ENCODE data around the gene UTP20. TPM values are rescaled to one million over a fixed set of nuclear protein-coding genes. Genes with fewer than 3 reads are reported as not detected.

Gene UTP20
- total RNA-seq, 1 experiment from 2014 or later = 23.7 TPM

- CTCF ChIA-PET = no interaction called here
Observed at GRCh38 chr12:101257357-101257756, 22.5 kb upstream of the UTP20 start.

GRCh38 chr12:101267111-101267510, 12.8 kb upstream of the UTP20 start:
- Mint-ChIP-seq H3K9me3 (ENCODE audit: unreplicated experiment) (peaks cover 10% of the 10 kb centered on the region), H3K27me3 (ENCODE audit: insufficient read depth, unreplicated experiment) (peaks cover 9% of the 10 kb centered on the region), H3K36me3 (ENCODE audit: insufficient read depth, unreplicated experiment) (no peaks in the 10 kb centered on the region), H3K4me3 (ENCODE audit: unreplicated experiment) (no peak overlapping the region), H3K4me1 (ENCODE audit: low read depth, unreplicated experiment) (no peaks in the 10 kb centered on the region), H3K27ac (ENCODE audit: unreplicated experiment) (no peak overlapping the region)
- ChIA-PET POLR2A (no interaction called here), CTCF (no interaction called here)
- Histone ChIP-seq H3K36me3 (ENCODE audit: control insufficient read depth, insufficient read depth, low read length) (no peaks in the 10 kb centered on the region), H3K4me1 (no peaks in the 10 kb centered on the region), H3K4me3 (ENCODE audit: low read depth, low read length) (no peak overlapping the region), H3K27me3 (replicated peaks; ENCODE audit: control insufficient read depth, insufficient read depth, low read length) (no peaks in the 10 kb centered on the region), H3K9me3 (no peaks in the 10 kb centered on the region)
- intact Hi-C loops (cut with micrococcal nuclease; ENCODE audit: unreplicated experiment) = no loop called here
- no peak for DNase-seq
- no peak for TF ChIP-seq CTCF (IDR thresholded peaks at IDR 0.05; ENCODE audit: insufficient read depth in 1 of 2, low read depth in 1 of 2, low read length in 1 of 2, severe bottlenecking in 1 of 2, unreplicated experiment in 1 of 2)
- no TSS peak for BruUV-seq (replicated peaks)

More at GRCh38 chr12:101257357-101257756, 22.5 kb upstream of the UTP20 start:
- H3K9me3 Mint-ChIP-seq (ENCODE audit: unreplicated experiment) = peaks cover 13% of the 10 kb centered on the region
- no peak overlapping the region for H3K4me3 ChIP-seq (ENCODE audit: low read depth, low read length)
- no TSS peak for BruUV-seq (replicated peaks)
- H3K27me3 Mint-ChIP-seq (ENCODE audit: insufficient read depth, unreplicated experiment) = peaks cover 7% of the 10 kb centered on the region
- H3K4me3 Mint-ChIP-seq (ENCODE audit: unreplicated experiment) = no peak overlapping the region
- no peaks in the 10 kb centered on the region for H3K4me1 ChIP-seq
- H3K4me1 Mint-ChIP-seq (ENCODE audit: low read depth, unreplicated experiment) = no peaks in the 10 kb centered on the region
- no peaks in the 10 kb centered on the region for H3K27me3 ChIP-seq (replicated peaks; ENCODE audit: control insufficient read depth, insufficient read depth, low read length)
- no peak for DNase-seq
- intact Hi-C loops (cut with micrococcal nuclease; ENCODE audit: unreplicated experiment) = no loop called here
- no peaks in the 10 kb centered on the region for H3K36me3 ChIP-seq (ENCODE audit: control insufficient read depth, insufficient read depth, low read length)
- H3K9me3 ChIP-seq = no peaks in the 10 kb centered on the region
- POLR2A ChIA-PET = no interaction called here
- no peaks in the 10 kb centered on the region for H3K36me3 Mint-ChIP-seq (ENCODE audit: insufficient read depth, unreplicated experiment)
- no peak for TF ChIP-seq CTCF (IDR thresholded peaks at IDR 0.05; ENCODE audit: insufficient read depth in 1 of 2, low read depth in 1 of 2, low read length in 1 of 2, severe bottlenecking in 1 of 2, unreplicated experiment in 1 of 2)
- H3K27ac Mint-ChIP-seq (ENCODE audit: unreplicated experiment) = no peak overlapping the region

- Mint-ChIP-seq H3K4me3 (ENCODE audit: unreplicated experiment) (no peak overlapping the region), H3K27me3 (ENCODE audit: insufficient read depth, unreplicated experiment) (peaks cover 14% of the 10 kb centered on the region), H3K27ac (ENCODE audit: unreplicated experiment) (no peak overlapping the region), H3K4me1 (ENCODE audit: low read depth, unreplicated experiment) (no peaks in the 10 kb centered on the region), H3K36me3 (ENCODE audit: insufficient read depth, unreplicated experiment) (peaks cover 5% of the 10 kb centered on the region), H3K9me3 (ENCODE audit: unreplicated experiment) (no peaks in the 10 kb centered on the region)
- Histone ChIP-seq H3K36me3 (ENCODE audit: control insufficient read depth, insufficient read depth, low read length) (no peaks in the 10 kb centered on the region), H3K4me3 (ENCODE audit: low read depth, low read length) (no peak overlapping the region), H3K4me1 (0 out of 2 replicates have a peak, but pooled peaks cover 4% of the 10 kb centered on the region), H3K27me3 (replicated peaks; ENCODE audit: control insufficient read depth, insufficient read depth, low read length) (no peaks in the 10 kb centered on the region; the same call in 1 of the 2 replicates), H3K9me3 (no peaks in the 10 kb centered on the region)
- intact Hi-C loops (cut with micrococcal nuclease; ENCODE audit: unreplicated experiment) = no loop called here
- no peak for TF ChIP-seq CTCF (IDR thresholded peaks at IDR 0.05; ENCODE audit: insufficient read depth in 1 of 2, low read depth in 1 of 2, low read length in 1 of 2, severe bottlenecking in 1 of 2, unreplicated experiment in 1 of 2)
- DNase-seq = no peak
- BruUV-seq (replicated peaks) = no TSS peak
- ChIA-PET CTCF (interaction anchor here (0.7 kb wide), 1 partner anchor 239 kb away, joined by 3 read pairs; no protein-coding TSS in a partner anchor), POLR2A (no interaction called here)
Observed at GRCh38 chr12:101276433-101276832, 3.5 kb upstream of the UTP20 start.
